Islet of Langerhans (tissue), 1 donor: ENCODE measurements around the gene EIPR1.

Source experiments
- FAIRE-seq: peaks from one replicate; lab custom pipeline; 2011; peaks lifted over from hg19 to GRCh38; lab: Jason Lieb, UNC

EIPR1 gene

GRCh38 chr2:3146772-3147650 is 230.6 kb downstream of the EIPR1 start:
- no peak for FAIRE-seq

DNA sequence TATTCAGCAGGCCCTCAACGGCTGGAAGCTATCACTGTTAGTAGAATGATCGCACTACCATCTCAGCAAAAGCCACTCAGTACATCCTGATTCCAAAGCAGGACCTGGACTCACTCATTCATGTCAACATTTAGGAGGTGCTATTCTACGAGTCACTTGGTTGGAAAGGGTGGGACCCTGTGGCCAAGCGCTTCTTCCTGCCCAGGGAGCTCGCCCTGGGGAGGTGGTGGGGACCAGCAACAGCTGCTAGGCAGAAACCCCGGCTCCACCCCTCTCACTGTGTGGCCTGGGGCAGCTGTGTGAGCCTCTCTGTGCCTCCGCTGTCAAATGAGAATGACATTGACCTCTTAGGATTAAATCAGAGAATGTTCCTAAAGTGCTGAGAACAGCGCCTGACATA is 231.4 kb downstream of the EIPR1 start:
- FAIRE-seq, result no peak

DNA sequence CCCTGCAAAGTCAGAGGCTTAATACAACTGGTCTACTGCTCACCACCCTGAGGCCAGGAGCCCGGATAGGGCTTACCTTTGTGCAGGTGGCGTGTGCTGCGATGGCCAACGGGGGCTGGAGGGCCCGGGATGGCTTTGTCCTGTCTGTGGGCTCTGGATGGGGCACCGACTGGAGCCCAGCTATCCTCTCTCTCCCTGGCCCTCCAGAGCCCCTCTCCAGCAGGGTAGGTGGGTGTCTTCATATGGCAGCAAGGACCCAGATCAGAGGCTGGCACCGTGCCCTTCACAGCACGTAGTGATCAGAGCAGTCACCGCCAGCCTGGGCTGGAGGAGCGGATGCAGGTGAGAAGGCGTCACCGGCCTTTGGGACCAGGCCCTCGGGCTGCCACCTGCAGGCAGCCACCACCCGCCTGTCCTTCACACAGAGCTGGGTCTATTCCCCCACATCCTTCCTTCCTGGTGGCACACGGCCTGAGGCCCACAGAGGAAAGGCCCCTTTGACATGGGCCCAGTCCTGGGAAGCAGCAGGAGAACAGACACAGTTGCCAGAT is 232.1 kb downstream of the EIPR1 start:
- FAIRE-seq, result no peak

GRCh38 chr2:3144856-3145255 is 232.8 kb downstream of the EIPR1 start:
- no peak for FAIRE-seq

DNA sequence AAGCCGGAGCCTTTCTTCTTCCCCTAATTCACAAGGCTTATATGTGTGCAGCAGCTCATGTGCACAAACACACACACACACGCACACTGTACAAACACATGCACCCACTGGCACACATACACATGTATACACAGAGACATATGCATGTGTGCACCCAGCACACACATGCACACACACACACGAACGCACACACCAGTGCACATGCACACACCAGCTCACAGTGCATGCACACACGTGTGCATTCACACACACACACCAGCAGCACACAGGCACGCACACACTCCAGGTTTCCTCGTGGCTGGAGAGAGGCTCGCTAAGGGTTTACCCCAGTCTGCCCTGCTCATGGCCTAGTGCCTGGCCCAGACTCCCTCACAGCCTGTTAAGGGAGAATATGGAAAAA is 234.0 kb downstream of the EIPR1 start:
- FAIRE-seq, result no peak

DNA sequence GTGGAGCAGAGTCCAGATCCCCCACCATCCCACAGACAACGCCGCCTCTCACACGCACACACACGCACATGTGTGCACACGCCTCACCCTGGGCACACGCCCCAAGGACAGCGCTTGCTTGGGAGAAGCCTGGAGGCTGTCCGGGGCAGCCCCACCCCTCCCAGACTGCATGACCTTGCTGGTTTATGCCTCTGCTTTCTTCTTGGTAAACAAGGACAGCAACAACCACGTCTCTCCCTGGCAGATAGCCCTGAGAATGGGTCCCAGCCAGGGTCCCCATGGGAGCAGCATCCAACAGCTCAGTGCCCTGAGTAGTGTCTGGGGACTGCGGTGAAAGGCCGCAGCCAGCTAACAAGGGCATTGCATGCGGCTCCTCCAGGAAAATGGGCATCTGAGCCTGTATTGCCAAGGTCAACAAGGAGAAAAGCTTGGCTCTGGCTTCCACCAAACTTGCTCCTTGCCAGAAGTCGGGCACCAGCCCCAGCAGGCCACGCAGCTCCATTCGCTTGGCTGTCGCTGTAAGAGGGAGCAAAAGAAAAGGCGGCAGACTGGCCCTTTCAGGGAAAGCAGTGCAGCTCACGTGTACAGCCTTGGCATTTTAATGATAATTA is 234.6 kb downstream of the EIPR1 start:
- no peak for FAIRE-seq

DNA sequence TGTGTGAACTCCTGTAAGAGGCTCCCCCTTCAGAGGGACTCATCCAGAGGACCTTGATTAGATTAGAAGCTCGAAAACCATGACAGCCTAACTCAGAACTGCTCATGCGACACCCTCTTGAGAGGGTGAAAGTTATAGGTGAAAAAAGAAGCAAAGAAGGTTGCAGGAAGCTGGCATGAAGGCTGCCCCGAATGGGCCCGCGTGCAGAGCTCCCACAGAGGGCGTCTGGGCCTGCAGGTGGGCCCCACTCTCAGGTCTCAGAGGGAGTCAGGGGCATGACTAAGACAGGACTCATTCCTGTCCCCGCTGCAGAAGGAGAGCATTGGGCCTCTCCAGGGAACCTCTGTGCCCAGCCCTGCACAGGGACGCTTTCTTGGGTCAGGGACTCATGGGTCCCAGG is 235.4 kb downstream of the EIPR1 start:
- no peak for FAIRE-seq

DNA sequence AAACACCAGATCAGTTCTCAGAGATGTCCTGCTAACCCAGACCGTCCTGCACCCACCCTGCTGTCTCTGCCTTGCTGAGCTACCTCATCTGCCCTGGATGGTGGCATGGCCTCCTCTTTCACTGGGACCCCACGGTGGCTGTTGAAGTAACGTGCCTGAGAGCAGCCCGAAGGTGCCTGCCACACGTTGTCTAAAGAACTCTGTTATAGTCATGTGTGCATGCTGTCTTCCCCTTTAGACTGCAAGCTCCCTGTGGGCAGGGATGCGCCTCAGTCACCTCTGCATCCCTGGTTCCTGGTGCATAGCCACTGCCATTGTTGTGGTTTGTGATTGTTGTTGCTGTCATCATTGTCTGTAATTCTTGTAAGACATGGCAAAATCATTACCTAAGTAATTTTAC is 235.9 kb downstream of the EIPR1 start:
- no peak for FAIRE-seq

DNA sequence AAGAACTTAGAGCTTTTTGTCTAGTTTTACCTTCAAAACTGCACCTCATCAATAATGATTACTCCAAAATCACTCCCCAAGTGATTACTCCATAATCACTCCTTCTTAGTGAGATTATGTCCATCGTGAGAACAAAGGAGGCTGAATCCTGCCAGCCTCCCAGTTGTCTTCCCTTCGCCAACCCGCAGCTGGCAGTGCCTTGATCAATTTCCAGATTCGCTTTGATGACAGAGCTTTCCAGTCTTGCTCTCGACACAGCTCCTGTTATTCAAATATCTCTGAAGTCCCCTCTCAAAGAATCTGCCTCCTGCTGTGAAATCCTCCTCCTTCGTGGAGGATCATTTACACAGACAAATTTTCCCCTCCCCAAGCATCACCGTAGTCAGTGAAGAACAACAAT is 237.7 kb downstream of the EIPR1 start:
- FAIRE-seq, result no peak
